ENCODE data around the gene SLC9A6.

The SLC9A6 gene

GRCh38 chrX:135984791-135985156 is 461 bp upstream of the SLC9A6 start:
- Mint-ChIP-seq H3K4me3 (peak overlapping the region; percentile 92), H3K9me3 (no peaks in the 10 kb centered on the region), H3K4me1 (peaks cover 45% of the 10 kb centered on the region), H3K36me3 (ENCODE audit: insufficient read depth) (peaks cover 11% of the 10 kb centered on the region), H3K27ac (ENCODE audit: low read depth) (peak overlapping the region; percentile 89), H3K27me3 (no peaks in the 10 kb centered on the region)
- DNase-seq (ENCODE audit: low spot score in 2 of 2) (no peak), ATAC-seq (replicated peaks; ENCODE audit: extremely low read depth, poor library complexity, severe bottlenecking) (no peak)

GRCh38 chrX:135985973-135986310 is 707 bp downstream of the SLC9A6 start:
- peak overlapping the region; percentile 92 for H3K4me3 Mint-ChIP-seq
- H3K27ac Mint-ChIP-seq (ENCODE audit: low read depth): peak overlapping the region; percentile 90
- H3K9me3 Mint-ChIP-seq: no peaks in the 10 kb centered on the region
- peaks cover 43% of the 10 kb centered on the region for H3K4me1 Mint-ChIP-seq
- DNase-seq (ENCODE audit: low spot score in 2 of 2) (no peak), ATAC-seq (replicated peaks; ENCODE audit: extremely low read depth, poor library complexity, severe bottlenecking) (no peak)
- no peaks in the 10 kb centered on the region for H3K27me3 Mint-ChIP-seq
- H3K36me3 Mint-ChIP-seq (ENCODE audit: insufficient read depth): peaks cover 12% of the 10 kb centered on the region

DNA sequence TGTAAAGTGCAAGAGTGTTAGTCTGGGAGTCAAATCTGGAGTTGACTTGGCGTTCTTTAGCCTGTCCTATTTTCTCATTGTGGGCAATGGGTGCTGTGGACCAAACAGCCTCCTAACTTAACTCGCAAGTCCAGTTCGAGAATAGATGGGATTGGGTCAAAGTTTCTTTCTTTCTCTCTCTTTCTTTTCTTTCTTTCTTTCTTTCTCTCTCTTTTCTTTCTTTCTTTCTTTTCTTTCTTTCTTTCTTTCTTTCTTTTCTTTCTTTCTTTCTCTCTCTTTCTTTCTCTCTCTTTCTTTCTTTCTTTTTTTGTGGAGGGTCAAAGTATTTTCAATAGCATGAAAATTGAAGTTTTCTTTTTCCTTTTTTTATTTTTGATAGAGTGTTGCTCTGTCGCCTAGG is 3.0 kb downstream of the SLC9A6 start:
- ATAC-seq (replicated peaks; ENCODE audit: extremely low read depth, poor library complexity, severe bottlenecking) (no peak), DNase-seq (ENCODE audit: low spot score in 2 of 2) (no peak)
- peak overlapping the region; percentile 85 for H3K27ac Mint-ChIP-seq (ENCODE audit: low read depth)
- peaks cover 14% of the 10 kb centered on the region for H3K36me3 Mint-ChIP-seq (ENCODE audit: insufficient read depth)
- H3K9me3 Mint-ChIP-seq: no peaks in the 10 kb centered on the region
- no peaks in the 10 kb centered on the region for H3K27me3 Mint-ChIP-seq
- H3K4me1 Mint-ChIP-seq: peaks cover 53% of the 10 kb centered on the region
- H3K4me3 Mint-ChIP-seq: no peak overlapping the region

DNA sequence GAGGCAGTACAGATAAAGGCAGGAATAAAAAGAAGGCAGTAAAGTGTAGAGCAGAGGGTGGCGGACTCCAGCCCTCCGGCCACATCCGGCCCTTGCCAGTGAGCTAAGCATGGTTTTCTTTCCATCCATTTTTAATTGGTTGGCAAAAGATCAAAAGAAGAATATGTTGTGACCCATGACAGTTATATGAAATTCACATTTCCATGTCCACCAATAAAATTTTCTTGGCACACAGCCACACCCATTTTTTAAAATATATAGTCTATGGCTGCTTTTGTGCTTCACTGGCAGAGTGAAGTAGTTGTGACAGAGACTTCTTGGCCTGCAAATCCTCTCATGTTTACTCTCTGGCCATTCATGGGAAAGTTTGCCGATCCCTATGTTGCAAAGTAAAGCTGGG is 29.8 kb downstream of the SLC9A6 start:
- DNase-seq (ENCODE audit: low spot score in 2 of 2): no peak
- H3K4me1 Mint-ChIP-seq: no peaks in the 10 kb centered on the region
- no peaks in the 10 kb centered on the region for H3K27me3 Mint-ChIP-seq
- H3K9me3 Mint-ChIP-seq: no peaks in the 10 kb centered on the region
- peaks cover 37% of the 10 kb centered on the region for H3K36me3 Mint-ChIP-seq (ENCODE audit: insufficient read depth)
- peak overlapping the region; percentile 17 for H3K27ac Mint-ChIP-seq (ENCODE audit: low read depth)
- no peak overlapping the region for H3K4me3 Mint-ChIP-seq
- no peak for ATAC-seq (replicated peaks; ENCODE audit: extremely low read depth, poor library complexity, severe bottlenecking)

DNA sequence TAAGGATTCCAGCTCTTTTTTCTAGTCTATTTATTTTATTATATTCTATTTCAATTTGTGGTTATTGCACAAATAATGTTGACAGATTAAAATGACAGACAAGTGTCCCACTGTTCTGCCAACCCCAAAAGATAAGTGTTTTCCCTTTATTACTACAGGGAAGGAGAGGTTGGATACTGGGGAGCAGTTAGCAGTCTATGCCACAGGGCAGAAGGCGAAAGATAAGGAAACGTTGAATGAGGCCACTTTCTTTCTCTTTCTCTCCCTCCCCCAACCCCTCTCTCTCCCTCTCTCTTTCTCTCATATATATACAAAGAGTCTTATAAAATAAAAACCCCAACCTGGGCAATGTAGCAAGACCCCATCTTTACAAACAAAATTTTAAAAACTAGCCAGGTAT is 31.6 kb downstream of the SLC9A6 start:
- Mint-ChIP-seq H3K36me3 (ENCODE audit: insufficient read depth) (peaks cover 36% of the 10 kb centered on the region), H3K27me3 (no peaks in the 10 kb centered on the region), H3K9me3 (no peaks in the 10 kb centered on the region), H3K4me1 (no peaks in the 10 kb centered on the region), H3K27ac (ENCODE audit: low read depth) (no peak overlapping the region), H3K4me3 (no peak overlapping the region)
- ATAC-seq (replicated peaks; ENCODE audit: extremely low read depth, poor library complexity, severe bottlenecking): no peak
- DNase-seq (ENCODE audit: low spot score in 2 of 2): no peak

DNA sequence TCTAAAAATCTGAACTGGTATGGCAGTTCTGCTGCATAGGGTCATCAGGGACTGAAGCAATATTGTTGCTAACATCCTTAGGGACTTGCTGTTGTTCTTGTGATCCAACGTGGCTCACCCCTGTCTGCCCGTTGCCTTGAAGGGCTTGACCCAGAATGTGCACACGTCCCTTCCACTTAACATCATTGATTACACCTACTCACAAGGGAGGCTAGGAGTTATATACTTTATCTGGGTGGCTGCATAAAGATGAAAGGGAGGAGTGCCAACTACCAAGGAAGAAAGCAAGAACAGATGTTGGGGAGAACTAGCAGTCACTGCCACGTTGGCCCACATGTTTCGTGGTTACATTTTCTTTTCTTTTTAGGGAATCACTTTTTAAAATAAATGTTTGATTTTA is 34.0 kb downstream of the SLC9A6 start:
- DNase-seq (ENCODE audit: low spot score in 2 of 2): no peak
- Mint-ChIP-seq H3K36me3 (ENCODE audit: insufficient read depth) (peaks cover 26% of the 10 kb centered on the region), H3K27ac (ENCODE audit: low read depth) (no peak overlapping the region), H3K9me3 (no peaks in the 10 kb centered on the region), H3K4me1 (no peaks in the 10 kb centered on the region), H3K27me3 (no peaks in the 10 kb centered on the region), H3K4me3 (no peak overlapping the region)
- no peak for ATAC-seq (replicated peaks; ENCODE audit: extremely low read depth, poor library complexity, severe bottlenecking)

- DNase-seq (ENCODE audit: low spot score in 2 of 2) (no peak), ATAC-seq (replicated peaks; ENCODE audit: extremely low read depth, poor library complexity, severe bottlenecking) (no peak)
- no peaks in the 10 kb centered on the region for H3K9me3 Mint-ChIP-seq
- no peak overlapping the region for H3K27ac Mint-ChIP-seq (ENCODE audit: low read depth)
- no peaks in the 10 kb centered on the region for H3K27me3 Mint-ChIP-seq
- peaks cover 23% of the 10 kb centered on the region for H3K36me3 Mint-ChIP-seq (ENCODE audit: insufficient read depth)
- no peak overlapping the region for H3K4me3 Mint-ChIP-seq
- H3K4me1 Mint-ChIP-seq: no peaks in the 10 kb centered on the region
Measured at GRCh38 chrX:136021160-136021559, 35.9 kb downstream of the SLC9A6 start.

DNA sequence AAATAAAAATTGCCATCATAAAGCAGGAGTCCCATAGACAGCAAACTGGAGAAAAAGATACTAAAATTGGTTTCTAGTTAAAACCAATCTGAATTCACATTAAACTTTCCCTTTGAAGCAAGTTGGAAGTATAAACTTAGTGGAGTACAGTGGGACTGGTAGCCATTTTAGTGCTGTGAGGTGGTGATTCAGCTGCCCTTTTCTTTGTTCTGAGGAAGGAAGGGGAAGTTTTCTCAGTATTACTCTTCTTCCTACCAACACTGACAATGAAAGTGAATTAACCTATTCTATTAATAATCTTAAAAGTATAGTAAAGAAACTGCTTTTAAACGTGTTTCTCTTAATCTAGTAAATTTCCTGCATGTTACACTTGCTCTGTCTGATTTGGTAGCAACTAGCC is 36.7 kb downstream of the SLC9A6 start:
- H3K27ac Mint-ChIP-seq (ENCODE audit: low read depth): no peak overlapping the region
- H3K4me3 Mint-ChIP-seq: no peak overlapping the region
- H3K4me1 Mint-ChIP-seq: no peaks in the 10 kb centered on the region
- no peak for DNase-seq (ENCODE audit: low spot score in 2 of 2)
- no peaks in the 10 kb centered on the region for H3K27me3 Mint-ChIP-seq
- H3K9me3 Mint-ChIP-seq: no peaks in the 10 kb centered on the region
- H3K36me3 Mint-ChIP-seq (ENCODE audit: insufficient read depth): peaks cover 22% of the 10 kb centered on the region
- ATAC-seq (replicated peaks; ENCODE audit: extremely low read depth, poor library complexity, severe bottlenecking): no peak

DNA sequence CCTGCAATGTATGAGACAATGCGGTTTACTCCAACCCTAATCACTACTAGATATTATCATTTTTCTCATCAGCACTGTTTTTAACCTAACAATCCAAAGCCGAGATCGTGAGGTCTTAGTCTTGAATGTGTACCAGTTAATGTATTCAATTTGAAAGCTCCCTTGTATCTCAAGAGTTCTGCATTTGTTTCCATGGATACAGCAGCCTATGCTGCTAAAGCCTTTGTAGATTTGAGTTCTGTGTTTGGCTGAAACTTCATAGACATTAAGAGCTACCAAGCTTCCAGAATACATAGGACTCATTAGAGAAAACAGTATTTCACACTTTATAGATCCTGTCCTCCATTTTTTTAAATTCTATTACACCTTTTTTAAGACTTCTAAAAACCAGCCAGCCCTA is 39.9 kb downstream of the SLC9A6 start:
- no peaks in the 10 kb centered on the region for H3K27me3 Mint-ChIP-seq
- H3K4me1 Mint-ChIP-seq: no peaks in the 10 kb centered on the region
- ATAC-seq (replicated peaks; ENCODE audit: extremely low read depth, poor library complexity, severe bottlenecking) (no peak), DNase-seq (ENCODE audit: low spot score in 2 of 2) (no peak)
- H3K9me3 Mint-ChIP-seq: no peaks in the 10 kb centered on the region
- no peak overlapping the region for H3K27ac Mint-ChIP-seq (ENCODE audit: low read depth)
- peaks cover 9% of the 10 kb centered on the region for H3K36me3 Mint-ChIP-seq (ENCODE audit: insufficient read depth)
- no peak overlapping the region for H3K4me3 Mint-ChIP-seq

DNA sequence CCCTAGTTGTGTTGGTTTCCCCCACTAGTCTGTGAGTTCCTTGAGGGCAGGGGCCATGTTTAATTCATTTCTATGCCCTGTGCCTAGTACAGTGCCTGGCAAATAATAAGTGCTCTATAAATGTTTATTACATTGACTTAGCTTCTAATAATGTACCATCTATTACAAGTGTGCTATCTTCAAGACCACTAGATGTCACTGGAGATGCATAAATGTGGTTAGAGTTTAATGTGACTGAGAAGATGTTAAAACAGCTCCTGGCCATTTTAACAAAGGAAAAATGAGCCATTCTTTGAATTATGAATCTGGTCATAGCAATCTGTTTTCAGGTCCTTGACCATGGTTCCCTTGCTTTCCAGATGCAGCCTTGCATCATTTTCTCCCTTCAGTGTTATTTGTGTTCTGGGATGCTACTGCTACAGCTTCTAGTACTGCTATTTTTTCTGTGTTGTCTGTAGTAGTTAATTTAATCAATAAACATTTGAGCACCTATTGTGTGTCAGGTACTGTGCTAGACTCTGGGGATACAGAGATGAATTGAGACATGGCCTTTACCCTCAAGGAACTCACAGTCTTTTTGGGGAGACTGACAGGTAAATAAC is 43.2 kb downstream of the SLC9A6 start:
- peaks cover 12% of the 10 kb centered on the region for H3K36me3 Mint-ChIP-seq (ENCODE audit: insufficient read depth)
- no peaks in the 10 kb centered on the region for H3K9me3 Mint-ChIP-seq
- no peak overlapping the region for H3K4me3 Mint-ChIP-seq
- ATAC-seq (replicated peaks; ENCODE audit: extremely low read depth, poor library complexity, severe bottlenecking) (no peak), DNase-seq (ENCODE audit: low spot score in 2 of 2) (no peak)
- H3K4me1 Mint-ChIP-seq: no peaks in the 10 kb centered on the region
- H3K27me3 Mint-ChIP-seq: no peaks in the 10 kb centered on the region
- H3K27ac Mint-ChIP-seq (ENCODE audit: low read depth): no peak overlapping the region

- no peak overlapping the region for H3K4me3 Mint-ChIP-seq
- no peak for ATAC-seq (replicated peaks; ENCODE audit: extremely low read depth, poor library complexity, severe bottlenecking)
- DNase-seq (ENCODE audit: low spot score in 2 of 2): no peak
- H3K27ac Mint-ChIP-seq (ENCODE audit: low read depth): no peak overlapping the region
- H3K4me1 Mint-ChIP-seq: no peaks in the 10 kb centered on the region
- H3K9me3 Mint-ChIP-seq: no peaks in the 10 kb centered on the region
- peaks cover 14% of the 10 kb centered on the region for H3K36me3 Mint-ChIP-seq (ENCODE audit: insufficient read depth)
- no peaks in the 10 kb centered on the region for H3K27me3 Mint-ChIP-seq
Measured at GRCh38 chrX:136029766-136030165, 44.5 kb downstream of the SLC9A6 start.

DNA sequence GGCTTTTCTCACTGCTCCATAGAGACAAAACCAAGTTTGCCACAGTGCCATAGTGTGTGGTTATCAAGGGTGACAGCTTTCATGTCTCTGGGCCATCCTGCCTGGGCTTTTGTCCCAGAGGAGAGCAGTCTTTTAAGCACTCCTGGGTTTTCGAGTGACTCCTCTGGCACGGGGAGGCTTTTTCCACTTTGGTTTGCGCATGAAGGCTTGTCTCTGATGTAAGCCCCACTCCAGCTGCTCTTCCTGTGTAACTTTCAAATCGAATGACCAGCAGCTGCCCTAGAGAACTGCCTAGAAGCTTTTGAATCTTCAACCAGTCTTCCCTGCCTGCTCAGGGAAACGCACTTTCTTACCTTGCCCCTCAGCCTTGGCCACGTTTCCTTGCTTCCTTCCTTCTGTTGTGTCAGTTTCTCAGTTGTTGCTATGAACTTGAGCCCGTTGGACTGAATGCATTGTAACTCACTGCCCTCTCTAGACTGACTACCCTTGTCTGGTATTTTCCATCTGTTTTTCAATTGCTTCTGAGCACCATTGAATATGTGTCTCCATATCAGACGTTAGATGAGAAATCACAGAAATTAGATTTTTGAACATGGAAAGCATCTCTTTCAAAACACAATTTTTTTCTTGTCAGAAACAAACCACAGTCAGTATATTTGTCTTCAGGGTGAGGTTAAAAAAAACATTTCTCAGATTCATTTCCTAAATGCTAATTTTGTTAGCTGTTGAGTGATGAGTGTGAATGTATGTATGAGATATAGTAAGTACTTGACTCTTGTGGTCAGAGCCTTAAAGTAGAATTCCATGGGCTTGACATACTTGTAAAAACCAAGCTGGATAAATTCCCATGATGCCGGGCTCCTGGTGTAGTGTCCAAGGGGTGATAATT is 45.3 kb downstream of the SLC9A6 start:
- no peak for DNase-seq (ENCODE audit: low spot score in 2 of 2)
- Mint-ChIP-seq H3K4me1 (no peaks in the 10 kb centered on the region), H3K9me3 (no peaks in the 10 kb centered on the region), H3K27me3 (no peaks in the 10 kb centered on the region), H3K36me3 (ENCODE audit: insufficient read depth) (peaks cover 12% of the 10 kb centered on the region), H3K27ac (ENCODE audit: low read depth) (no peak overlapping the region), H3K4me3 (no peak overlapping the region)
- ATAC-seq (replicated peaks; ENCODE audit: extremely low read depth, poor library complexity, severe bottlenecking): no peak

DNA sequence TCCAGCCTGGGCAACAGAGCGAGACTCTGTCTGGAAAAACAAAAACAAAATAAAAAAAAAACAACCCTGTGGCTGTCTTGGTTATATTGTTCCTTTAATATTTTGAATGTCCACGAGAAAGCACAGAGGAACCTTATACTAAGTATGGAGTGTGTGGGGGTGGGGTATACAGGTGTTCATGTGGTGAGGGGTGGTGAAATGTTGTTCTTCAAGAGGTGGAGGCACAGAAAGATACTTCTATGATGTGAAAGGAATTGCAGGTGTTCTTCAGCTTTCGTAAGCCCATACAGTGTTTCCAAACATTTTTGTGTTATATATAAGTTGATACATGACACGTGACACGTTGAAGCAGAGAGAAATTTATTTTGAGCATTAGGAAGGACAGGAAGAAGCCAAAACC is 46.4 kb downstream of the SLC9A6 start:
- H3K27ac Mint-ChIP-seq (ENCODE audit: low read depth): no peak overlapping the region
- H3K27me3 Mint-ChIP-seq: no peaks in the 10 kb centered on the region
- no peak overlapping the region for H3K4me3 Mint-ChIP-seq
- peaks cover 14% of the 10 kb centered on the region for H3K36me3 Mint-ChIP-seq (ENCODE audit: insufficient read depth)
- DNase-seq (ENCODE audit: low spot score in 2 of 2) (no peak), ATAC-seq (replicated peaks; ENCODE audit: extremely low read depth, poor library complexity, severe bottlenecking) (no peak)
- no peaks in the 10 kb centered on the region for H3K4me1 Mint-ChIP-seq
- H3K9me3 Mint-ChIP-seq: no peaks in the 10 kb centered on the region
